Peyer's patch (tissue), 4 donors: ENCODE data around the gene SUPT4H1.

Source experiments
- POLR2A ChIP-seq, 2 donors: fragments of 450-650 bp; IDR thresholded peaks; one replicate each; pipeline ENCODE4 v1.5.1; 2017; ENCODE audit warnings: antibody characterized with exemption in 2 of 2, mild to moderate bottlenecking in 2 of 2, moderate library complexity in 2 of 2
- TF ChIP-seq, protein P1 (sequence below), 6 experiments: fragments of 450-650 bp in 4 of 6; fragments of 200-600 bp in 2 of 6; sonication (generic) in 1 of 6; IDR thresholded peaks; one replicate each; pipeline ENCODE4 v1.5.1; 2017 to 2019; ENCODE audit warnings: antibody characterized with exemption in 6 of 6, mild to moderate bottlenecking in 3 of 6, moderate library complexity in 1 of 6

DNA sequence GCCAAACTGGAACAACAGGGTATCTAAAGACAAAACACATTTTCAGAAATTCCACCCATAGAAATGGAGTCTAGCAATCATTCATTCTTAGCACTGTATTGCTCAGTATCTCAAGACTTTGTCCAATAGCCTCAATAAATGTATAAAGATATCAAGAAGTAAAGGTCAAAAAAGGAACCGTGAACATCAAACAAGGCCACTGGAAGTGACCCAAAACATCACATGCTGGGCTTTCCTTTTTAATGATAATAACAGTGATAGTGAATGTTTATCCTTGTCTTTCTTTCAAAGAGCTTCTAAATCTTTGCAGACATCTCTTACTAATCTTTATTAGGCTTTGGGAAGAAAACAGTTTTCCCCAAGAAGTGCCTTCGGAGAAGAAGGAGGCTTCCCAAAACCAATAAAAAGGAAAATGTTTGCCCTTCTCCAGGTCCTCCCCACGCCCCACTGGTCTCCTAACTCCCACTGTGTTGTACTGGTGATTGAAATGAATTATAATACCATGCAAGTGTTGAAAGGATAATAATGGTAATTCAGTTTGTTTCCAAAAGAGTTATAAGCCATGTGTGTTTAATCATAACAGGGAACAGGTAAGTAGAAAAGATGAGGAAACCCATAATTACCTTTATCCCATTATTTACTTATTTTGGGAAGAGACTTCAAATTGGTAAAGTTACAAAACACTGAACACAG, 46.7 kb upstream of the SUPT4H1 start:
- TF ChIP-seq, protein P1, sequence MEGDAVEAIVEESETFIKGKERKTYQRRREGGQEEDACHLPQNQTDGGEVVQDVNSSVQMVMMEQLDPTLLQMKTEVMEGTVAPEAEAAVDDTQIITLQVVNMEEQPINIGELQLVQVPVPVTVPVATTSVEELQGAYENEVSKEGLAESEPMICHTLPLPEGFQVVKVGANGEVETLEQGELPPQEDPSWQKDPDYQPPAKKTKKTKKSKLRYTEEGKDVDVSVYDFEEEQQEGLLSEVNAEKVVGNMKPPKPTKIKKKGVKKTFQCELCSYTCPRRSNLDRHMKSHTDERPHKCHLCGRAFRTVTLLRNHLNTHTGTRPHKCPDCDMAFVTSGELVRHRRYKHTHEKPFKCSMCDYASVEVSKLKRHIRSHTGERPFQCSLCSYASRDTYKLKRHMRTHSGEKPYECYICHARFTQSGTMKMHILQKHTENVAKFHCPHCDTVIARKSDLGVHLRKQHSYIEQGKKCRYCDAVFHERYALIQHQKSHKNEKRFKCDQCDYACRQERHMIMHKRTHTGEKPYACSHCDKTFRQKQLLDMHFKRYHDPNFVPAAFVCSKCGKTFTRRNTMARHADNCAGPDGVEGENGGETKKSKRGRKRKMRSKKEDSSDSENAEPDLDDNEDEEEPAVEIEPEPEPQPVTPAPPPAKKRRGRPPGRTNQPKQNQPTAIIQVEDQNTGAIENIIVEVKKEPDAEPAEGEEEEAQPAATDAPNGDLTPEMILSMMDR (IDR thresholded peaks at IDR 0.05): no peak
- no peak for TF ChIP-seq POLR2A (IDR thresholded peaks at IDR 0.05)
